GM23248 (cell line): ENCODE results near the gene NUDT14.

Experiments
- EZH2 ChIP-seq: fragments of 200-600 bp; sonication (generic); IDR thresholded peaks from 2 replicates; pipeline ENCODE4 v1.6.1; 2018; ENCODE audit warnings: antibody characterized with exemption, mild to moderate bottlenecking; ENCODE audit not compliant: insufficient read depth, poor library complexity, severe bottlenecking
- EZH2phosphoT487 ChIP-seq: fragments of 200-600 bp; sonication (generic); IDR thresholded peaks from 2 replicates; pipeline ENCODE4 v1.6.1; 2018; ENCODE audit warnings: antibody characterized with exemption, moderate library complexity, mild to moderate bottlenecking, low read depth; ENCODE audit not compliant: insufficient read depth

DNA sequence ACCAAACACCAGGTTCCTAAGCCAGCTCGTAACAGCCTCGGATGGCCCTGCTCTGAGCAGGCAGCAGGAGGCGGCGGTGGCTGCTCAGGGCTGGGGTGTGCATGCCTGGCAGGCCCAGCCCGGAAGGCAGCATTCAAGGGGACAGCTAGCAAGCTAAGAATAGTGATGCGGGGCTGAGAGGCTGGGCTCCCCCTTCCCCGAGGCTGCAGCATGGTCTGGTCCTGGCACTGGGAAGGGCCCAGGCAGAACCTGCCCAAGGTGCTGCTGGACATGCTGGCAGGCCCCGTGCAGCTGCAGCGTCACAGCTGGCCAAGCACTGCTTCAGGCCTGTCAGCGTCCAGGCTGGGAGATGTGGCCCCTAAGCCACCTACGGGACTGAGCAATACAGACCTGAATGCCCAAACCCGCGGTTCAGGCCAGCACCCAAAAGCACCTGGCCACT, 26.4 kb upstream of the NUDT14 start:
- TF ChIP-seq EZH2 (no peak), EZH2phosphoT487 (no peak)
